GM18868 (cell line): ENCODE results near the gene MZF1.

Source experiments
- ATAC-seq: cut with Tn5 transposase; IDR thresholded peaks from one replicate; pipeline ENCODE4 v1.9.1; 2021; ENCODE audit warnings: mild to moderate bottlenecking, moderate library complexity; ENCODE audit not compliant: unreplicated experiment

MZF1 gene

GRCh38 chr19:58570770-58571574 is 2.2 kb downstream of the MZF1 start:
- ATAC-seq, result no peak

GRCh38 chr19:58569943-58570670 is 3.0 kb downstream of the MZF1 start:
- ATAC-seq, result no peak

- ATAC-seq, result no peak
These were observed 3.8 kb downstream of the MZF1 start for GRCh38 chr19:58569191-58569942.

DNA sequence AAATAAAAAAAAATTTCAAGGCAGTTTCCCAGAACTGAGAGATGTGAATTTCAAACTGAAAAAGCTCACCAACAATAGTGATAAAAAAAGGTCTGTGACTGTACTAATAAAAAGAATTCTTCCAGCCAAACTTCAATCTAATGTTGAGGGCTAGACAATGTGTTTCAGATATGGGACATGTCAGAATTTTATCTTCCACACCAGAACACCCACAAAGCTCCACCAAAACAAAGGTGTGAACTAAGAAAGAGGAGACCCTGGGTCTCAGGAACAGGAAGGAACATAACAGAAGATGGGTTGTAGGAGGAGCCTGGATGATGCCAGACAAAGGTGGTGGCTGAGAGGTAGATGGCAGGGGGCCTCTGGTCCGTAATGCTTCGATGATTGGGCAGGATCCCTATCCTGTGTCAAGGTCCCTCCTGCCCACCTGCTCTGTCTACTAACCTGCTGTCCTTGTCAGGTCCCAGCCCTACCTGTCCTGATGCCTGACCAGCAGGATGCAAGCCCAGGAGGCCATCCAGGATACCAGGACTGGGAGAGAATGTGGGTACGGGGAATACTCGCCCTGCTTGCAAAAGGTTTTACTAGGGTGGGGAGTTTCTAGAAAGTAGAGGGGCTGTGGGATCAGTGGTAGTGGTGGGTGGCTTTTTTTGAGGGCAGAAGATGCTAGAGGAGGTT is 4.5 kb downstream of the MZF1 start:
- ATAC-seq, result no peak

DNA sequence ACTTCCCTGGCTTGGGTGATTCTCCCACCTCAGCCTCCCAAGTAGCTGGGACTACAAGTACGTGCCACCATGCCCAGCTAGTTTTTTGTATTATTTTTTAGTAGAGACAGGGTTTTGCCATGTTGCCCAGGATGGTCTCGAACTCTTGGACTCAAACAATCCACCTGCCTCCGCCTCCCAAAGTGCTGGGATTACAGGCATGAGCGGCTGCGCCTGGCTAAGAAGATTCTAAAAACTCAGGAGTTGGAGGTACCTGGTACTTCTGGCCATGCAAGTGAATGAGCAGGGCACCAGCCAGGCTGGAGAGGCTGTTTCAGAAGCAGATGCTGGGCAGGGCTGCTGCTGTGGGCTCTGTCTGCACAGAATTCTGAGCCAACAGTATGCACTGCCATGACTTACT is 6.1 kb downstream of the MZF1 start:
- ATAC-seq, result no peak

DNA sequence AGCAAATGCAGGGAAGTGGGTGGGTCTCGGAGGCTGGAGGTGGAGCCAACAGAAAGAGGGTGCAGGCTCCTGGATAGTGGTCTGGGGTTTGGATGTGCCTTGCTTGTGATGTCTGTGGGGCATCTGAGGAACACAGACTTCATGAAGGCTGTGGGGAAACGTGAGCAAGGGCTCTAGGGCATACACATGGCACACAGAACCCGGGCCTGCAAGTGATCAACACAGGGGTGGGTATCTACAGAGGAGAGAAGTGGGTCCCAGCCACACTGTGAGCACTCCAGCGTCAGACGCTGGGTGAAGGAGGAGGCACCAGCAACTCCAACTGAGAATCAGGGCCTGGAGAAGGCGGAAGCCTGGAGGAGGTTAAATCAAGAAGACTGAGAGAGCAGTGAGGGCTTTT is 9.3 kb downstream of the MZF1 start:
- no peak for ATAC-seq

GRCh38 chr19:58563034-58563573 is 10.0 kb downstream of the MZF1 start:
- ATAC-seq, result no peak

DNA sequence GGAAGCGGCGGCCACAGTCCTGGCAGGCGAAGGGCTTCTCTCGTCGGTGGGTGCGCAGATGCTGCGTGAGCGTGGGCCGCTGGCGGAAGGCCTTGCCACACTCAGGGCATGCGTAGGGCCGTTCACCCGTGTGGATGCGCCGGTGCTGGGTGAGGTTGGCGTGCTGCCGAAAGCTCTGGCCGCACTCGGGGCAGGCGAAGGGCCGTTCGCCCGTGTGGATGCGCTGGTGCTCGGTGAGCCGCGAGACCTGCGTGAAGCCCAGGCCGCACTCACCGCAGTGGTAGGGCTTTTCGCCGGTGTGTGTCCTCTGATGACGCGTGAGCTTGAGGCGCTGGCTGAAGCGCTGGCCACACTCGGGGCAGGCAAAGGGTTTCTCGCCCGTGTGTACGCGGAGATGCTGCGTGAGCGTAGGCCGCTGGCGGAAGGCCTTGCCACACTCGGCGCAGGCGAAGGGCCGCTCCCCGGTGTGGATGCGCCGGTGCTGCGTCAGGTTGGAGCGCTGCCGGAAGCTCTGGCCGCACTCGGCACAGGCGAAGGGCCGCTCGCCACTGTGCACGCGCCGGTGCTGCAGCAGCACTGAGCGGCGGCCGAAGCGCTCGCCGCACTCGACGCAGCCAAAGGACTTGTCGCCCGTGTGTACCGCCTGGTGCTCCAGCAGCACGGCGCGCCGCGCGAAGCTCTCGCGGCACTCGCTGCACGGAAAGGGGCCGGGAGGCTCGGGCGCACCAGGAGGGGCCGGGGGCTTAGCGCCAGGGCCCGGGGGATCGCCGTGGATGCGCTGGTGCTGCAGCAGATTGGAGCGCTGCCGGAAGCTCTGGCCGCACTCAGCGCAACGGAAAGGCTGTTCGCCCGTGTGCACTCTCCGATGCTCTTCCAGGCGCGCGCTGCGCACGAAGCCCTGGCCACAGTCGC is 10.8 kb downstream of the MZF1 start:
- ATAC-seq, result no peak

DNA sequence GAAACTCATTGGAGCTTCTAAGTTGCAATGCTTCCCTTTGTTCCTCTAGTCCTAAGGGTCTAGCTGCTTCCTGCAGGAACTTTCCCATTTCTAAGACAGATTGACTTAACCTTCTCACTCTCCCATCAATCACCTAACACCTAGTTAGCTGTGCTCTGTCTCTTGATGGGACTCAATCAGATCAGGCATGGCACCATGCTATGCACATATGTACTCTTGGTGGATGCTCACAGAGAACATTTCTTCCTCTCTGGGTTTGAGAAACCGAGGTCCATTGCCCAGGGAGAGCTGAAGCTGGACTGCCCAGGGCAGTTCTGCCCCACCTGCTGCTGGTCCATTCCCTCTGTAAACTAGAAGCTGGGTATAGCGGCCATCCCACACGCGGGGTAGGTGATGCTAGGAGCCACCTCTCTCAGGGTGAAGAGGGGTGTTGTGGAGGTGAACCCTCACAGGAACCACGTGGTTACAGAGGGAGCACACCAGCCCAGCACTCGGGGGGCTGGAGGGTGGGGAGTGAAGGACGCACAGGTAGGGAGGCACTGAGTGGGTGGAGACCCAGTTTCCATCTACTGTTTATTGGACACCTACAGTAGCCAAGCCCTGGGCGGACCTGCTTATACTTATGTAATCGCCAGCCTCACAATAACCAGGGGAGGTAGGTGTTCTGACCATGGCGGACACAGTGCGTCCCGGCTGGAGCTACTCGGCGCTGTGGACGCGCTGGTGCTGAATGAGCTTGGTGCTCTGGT is 11.6 kb downstream of the MZF1 start:
- no peak for ATAC-seq

DNA sequence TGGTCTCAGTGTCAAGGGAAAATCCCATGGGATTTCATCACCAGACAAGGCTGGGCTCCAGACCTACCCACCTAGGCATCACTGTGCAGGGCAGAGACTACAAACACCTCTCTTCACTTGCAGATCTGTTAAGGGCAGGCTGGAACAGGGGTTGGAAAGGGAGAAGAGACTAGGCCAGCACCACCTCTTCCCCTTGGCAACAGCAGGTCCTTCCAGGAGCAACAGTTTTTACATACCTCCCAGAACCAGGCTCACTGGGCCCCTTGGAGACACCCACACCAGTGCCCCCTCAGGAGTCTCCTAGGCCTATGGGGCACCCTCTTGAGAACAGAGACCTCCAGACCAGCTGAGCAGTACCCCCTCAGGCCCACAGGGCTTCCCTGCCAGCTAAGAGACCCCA is 12.2 kb downstream of the MZF1 start:
- ATAC-seq, result no peak

DNA sequence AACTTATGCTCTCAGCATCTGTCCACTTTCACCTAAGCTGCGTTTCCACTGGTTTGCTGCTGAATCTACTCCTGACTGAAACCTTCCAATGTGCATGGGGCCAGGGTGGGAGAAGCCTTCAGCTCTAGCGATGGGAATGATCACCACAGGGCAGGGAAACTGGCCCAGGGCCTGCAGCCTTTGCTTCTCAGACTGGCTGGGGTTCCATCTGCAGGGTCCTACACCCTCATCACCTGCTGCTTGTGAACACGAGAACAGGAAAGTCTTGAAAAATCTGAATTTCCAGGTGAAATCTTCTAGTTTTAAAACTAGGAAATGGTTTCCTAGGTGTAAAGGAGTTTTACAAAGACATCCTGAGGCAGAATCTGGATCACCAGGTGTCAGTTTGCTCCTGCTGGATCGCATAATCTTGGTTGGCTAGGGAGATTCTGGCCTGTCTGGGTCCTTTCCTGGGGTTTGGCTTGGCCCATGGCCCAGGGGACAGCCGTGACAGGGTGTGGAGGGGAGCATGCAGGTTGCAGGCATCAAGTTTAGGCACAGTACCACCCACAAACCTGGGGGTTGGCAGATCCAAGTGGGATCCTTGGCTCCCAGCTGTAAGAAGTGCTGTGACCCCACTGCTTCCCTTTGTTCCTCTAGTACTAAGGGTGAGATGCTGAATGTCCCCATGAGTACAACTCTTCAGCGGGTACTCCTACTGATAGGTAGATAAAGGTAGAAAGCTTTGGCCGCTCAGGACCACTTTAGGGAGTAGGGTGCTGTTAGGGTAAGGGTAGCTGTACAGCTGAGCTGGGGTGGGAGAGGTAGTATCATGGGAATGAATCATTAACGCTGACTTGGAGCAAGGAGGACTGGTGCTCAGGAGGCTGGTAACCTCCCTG is 12.9 kb downstream of the MZF1 start:
- ATAC-seq, result no peak

DNA sequence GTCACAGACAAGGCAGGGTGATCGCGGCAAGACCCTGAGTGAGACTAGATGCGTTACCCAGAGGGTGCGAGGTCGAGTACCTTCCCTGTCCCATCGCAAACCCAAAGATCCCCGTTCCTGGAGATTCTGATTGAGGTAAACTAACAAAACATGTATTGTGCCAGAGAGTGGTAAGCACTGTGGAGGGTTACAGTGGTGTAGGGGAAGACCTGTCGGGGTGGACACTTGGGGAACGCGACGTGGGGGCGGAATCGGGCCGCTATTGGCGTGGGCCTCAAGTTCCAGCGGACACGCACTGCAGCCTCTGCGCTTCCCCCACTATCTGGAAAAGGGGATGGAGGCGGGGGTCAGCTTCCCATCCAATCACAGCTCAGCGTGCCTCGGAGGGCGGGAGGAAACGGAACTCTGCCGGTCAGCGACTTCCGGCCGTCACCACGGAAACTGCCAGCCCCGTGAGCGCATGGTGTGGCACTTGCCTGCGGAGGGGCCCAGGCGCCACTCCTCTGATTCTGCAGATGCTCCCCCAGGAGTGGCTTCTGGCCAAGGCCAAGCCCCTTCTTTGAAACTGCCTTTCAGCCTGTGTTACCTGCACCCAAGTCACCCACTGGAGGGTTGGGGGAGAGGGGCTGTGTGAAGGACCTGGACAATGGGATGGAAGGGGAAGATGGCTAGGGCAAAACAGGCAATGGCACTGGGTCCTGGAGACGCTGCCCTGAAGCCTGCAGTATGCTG is 13.7 kb downstream of the MZF1 start:
- peak; percentile 24 for ATAC-seq

DNA sequence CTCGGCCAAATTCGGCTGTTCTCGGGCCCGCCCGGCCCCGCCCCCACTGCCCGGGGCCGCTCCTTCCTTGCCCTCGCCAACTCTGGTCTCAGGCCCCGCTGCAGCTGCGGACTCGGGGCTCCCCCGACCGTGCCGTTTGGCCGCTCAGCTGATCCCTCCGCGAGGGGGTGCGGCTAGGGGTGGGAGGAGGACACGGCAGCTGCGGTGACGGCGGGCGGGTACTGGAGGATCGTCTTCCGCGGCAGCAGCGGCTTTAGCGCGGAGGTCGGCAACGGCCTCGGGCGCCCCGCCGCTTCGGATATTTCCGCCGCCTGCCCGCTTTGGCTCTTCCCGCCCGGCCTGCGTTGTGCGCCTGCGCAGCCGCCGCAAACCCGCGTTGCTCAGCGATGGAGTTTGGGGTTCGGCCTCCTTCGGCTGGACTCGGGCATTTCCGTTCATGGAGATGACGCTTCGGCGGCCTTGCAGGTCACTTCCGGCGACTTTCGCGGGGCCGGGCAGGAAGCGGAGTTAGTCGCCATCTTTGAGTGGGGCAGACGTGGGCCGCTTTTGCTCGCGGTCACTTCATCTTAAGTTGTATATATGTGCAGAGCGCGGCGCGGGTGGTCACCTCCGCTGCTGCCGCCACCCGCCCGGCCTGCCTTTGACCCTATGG is 14.4 kb downstream of the MZF1 start:
- ATAC-seq, result peak; percentile 58

DNA sequence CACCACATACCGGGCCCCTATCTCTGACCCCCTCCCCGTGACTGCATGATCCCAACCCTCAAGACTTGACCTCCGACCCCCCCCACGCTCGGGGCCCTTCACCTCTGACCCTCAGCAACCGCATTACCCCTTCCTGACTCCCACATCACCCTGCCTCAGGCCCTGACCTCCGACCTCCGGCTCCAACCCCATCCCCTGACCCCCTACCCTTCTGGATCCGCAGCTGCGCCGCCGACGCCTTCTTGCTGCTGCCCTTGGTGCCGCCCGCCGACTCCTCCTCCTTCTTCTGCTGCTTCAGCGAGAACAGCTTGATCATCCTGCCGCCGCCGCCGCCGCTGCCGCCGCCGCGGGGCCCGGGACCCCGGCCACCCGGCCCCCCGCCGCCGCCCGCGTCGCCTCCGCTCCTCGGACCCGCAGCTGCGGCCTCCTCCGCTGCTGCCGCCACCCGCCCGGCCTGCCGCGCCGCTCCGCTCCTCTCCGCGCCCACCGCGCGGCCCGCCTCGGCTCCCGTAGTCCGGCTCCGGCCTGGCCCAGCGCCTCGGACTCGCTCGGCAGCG is 15.0 kb downstream of the MZF1 start, which contains the start of gene UBE2M:
Gene UBE2M (minus strand): TSS at position 546 of the 557 bp plus-strand sequence. CDS start 230 bp downstream, at position 316.
- ATAC-seq, result no peak

GRCh38 chr19:58557221-58558065 is 15.7 kb downstream of the MZF1 start:
- ATAC-seq, result no peak
